ENCODE results near the gene WDR17. TPM values are rescaled to one million over a fixed set of nuclear protein-coding genes. Genes with fewer than 3 reads are reported as not detected.

WDR17 gene
- total RNA-seq, result 0.83 TPM
- long read RNA-seq, result 0 reads

DNA sequence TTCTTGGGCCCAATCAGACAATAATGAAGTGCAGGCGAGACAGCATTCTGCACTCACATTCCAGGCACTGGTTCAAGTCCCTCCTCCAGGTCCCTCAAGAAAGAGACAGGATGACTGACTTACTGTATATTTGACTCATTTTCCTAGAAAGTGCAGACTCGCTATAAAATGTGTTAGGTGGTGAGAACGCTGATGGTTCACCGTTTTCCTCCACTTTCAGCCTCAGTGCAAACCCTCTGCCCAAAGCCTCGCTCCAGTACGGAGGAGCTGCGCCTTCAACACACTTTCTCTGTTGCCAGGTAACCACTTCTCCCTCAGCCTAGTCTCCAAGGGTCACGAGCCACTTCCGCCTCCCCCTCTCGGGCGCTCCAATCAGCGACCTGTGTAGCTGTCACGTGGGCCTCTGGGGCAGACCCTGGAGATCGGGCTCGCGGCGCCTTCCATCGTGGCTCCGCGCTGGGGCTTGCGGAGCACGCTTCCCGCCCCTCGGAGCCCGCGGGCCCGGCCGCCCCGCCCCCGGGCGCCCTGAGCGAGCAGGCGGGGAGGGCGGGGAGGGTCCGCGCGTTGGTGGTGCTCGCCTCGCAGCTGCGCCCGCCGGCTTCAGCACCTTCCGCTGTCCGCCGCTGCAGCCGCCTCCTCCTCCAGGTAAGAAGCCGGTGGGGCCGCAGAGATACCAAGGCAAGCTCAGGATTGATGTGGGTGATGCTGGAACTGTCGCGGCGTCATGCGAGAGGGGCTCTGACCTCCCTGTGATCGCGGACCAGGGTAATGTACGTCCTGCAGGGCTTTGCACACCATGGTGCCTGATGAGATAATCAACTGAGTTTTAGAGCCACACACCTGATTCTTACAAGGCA is at the start of gene WDR17:
Gene WDR17, plus strand, starts transcription at position 407 of the 857 bp plus-strand sequence. CDS start 45,740 bp downstream, outside the sequence.
- peak; percentile 86 for DNase-seq (ENCODE audit: low spot score)
- intact Hi-C loops (cut with DNase I), result no loop called here

DNA sequence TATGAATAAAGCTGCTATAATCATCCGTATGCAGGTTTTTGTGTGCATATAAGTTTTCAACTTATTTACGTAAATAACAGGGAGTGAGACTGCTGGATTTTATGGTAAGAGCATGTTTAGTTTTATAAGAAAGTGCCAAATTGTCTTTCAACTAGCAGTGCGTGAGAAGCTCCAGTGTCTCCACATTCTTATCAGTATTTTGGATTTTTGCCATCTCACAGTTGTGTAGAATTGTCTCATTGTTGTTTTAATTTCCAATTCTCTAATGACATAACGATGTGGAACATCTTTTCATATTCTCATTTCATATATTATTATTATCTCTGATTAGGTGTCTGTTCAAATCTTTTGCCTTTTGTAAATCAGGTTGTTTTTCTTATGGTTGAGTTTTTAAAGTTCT is 49.0 kb upstream of the WDR17 start:
- no peak for DNase-seq (ENCODE audit: low spot score)
- intact Hi-C loops (cut with DNase I), result no loop called here

DNA sequence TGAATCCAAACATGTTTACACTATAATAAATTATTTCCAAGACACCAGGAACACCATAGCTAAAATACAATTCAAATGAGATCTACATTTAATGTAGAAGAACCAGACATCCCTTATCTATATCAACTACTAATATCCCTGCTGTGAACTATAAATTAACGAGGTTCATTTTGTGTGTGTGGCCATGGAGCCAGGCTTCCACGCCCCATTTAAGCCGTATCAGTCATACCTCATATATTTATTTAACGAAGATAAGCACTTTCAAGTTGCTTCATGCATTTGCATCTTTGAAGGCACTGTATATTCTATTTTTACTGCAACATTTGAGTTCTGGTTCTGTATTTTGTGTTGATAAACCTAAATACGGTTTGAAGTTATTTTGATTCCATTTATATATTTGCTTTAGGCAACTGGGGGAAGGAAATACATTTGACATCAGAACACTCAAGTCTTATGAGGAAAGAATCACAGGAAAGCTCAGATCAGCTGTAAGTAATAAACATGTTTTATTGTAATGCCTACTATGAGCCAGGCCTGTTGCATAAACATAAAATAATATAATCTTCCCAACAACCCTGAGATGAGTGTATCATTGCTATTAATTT is 45.1 kb upstream of the WDR17 start:
- intact Hi-C loops (cut with DNase I), result no loop called here
- DNase-seq (ENCODE audit: low spot score), result no peak

DNA sequence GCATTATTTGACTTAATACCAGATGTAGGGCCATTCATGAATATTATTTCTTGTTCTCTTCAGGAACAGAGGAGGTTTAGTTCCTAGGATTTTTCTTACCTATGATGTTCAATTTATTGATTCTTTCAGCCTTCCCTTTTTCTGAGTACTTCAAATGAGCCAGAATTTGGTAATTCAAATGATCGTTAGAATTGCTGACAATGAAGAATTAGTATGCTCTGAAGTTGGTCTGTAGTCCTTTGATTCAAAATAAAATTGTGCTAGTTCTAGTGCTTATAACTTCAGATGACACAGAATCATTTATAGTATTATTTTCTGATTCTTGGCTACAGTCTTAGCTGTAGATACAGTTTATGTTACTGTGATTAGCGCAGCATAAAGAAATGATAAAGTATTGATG is 35.2 kb upstream of the WDR17 start:
- no peak for DNase-seq (ENCODE audit: low spot score)
- intact Hi-C loops (cut with DNase I), result no loop called here

DNA sequence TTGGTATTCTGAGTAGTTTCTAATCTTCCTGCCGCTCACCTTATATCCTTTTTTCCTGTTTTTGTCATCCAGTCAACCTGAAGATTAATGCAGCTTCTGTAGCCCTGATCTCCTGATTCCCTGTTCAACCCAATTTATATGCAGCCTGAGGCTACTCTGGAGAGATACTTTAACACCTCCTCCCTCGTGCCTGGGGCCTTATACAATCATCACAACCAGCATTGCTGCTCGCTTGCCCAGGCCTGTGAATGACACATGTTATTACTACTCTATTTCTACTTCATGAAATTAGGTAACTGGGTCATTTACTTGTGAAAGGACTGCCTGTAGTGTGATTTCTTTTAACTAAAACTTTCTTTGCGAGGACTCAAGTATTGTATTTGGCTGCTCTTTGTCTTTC is 33.7 kb upstream of the WDR17 start:
- no peak for DNase-seq (ENCODE audit: low spot score)
- intact Hi-C loops (cut with DNase I), result no loop called here

DNA sequence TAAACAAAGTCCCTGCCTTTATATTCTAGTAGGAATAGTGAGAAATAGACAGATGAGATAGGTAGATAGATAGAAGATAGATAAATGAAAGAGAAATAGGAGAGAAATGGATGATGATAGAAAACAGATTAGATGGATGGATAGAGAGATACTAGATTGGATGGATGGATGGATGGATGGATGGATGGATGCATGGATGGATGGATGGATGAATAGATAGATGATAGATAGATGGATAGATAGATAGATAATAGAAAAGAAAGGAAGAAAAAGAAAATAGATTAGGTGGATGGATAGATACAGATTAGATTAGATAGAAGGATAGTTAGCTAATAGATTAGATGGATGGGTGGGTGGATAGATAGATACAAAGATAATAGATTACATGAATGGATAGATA is 33.2 kb upstream of the WDR17 start:
- intact Hi-C loops (cut with DNase I), result no loop called here

DNA sequence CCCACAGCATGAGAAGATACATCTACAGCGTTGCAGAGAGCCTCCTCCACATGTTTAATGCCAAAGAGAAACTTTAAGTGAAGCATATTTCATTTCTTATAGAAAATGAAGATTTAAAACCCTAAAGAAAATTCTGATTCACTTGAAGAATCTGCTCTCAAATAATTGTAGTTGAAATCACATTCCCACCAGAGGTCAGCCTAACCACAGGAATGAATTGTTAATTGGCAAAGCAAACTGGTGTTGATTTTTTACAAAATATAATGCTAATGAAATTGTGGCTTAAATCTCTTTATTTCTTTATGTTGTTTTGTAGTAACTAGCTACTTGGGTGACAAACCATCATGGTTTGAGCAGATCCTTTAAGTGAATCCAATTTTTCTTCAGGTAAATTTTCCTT is 31.1 kb upstream of the WDR17 start:
- intact Hi-C loops (cut with DNase I), result loop anchor here (1.0 kb wide), 1 partner anchor 307 kb away; no protein-coding TSS in a partner anchor
- DNase-seq (ENCODE audit: low spot score), result no peak

More for the DNA sequence above, 33.2 kb upstream of the WDR17 start:
- DNase-seq (ENCODE audit: low spot score), result no peak

DNA sequence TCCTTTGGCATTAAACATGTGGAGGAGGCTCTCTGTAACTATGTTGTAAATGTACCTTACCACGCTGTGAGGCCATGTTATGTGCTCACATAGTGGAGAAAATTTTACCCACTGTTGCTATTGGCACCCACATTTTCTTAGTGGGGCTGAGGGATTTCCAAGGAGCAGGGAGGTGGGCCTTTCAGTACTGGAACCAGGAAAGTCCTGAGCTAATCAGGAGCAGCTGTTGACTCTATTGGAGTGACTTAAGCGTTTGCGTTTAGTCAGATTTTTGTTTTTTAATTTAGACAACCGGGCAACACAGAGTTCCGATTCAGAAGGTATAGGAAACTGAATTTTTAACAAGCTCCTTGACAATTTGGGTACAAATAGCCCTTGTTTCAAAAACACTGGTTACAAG is 30.7 kb upstream of the WDR17 start:
- intact Hi-C loops (cut with DNase I), result loop anchor here (1.0 kb wide), 1 partner anchor 306 kb away; no protein-coding TSS in a partner anchor
- no peak for DNase-seq (ENCODE audit: low spot score)

DNA sequence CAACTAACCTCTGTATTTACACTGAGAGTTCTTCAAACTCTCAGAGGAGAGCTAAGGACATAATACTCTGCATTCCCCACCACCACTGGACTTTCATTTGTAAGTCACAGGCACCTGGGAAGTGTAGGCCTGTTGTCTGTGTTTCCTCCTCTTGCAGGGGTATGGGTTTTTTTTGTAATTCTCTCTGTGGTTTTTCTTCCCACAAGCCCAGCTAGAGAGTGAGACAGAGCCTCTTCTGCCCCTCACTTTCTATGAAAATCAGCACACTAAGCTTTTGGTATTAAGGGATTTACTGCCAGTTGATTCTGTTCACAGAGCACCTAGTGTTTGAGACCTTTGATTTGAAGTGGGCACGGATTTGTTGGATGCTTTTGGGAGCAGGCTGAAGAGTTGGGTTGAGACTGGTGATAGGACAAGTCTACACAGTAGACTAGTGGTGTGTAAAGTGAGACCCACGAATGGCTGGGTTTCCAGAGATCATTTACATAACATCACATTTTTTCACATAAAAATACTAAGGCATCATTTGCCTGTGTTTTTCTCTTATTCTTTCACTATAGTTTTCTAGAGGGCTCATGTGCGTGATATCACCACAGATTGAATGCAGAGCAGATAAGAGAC is 28.9 kb upstream of the WDR17 start:
- intact Hi-C loops (cut with DNase I), result no loop called here
- DNase-seq (ENCODE audit: low spot score), result no peak

DNA sequence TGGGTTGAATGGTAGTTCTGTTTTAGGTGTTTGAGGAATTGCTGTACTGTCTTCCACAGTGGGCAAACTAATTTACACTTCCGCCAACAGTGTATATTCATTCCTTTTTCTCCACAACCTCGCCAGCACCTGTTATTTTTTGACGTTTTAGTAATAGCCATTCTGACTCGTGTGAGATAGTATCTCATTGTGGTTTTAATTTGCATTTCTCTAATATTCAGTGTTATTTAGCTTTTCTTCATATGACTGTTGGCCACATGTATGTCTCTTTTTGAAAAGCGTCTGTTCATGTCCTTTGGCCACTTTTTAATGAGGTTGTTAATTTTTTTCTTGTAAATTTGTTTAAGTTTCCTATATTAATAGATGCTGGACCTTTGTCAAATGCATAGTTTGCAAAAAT is 26.9 kb upstream of the WDR17 start:
- intact Hi-C loops (cut with DNase I), result no loop called here
- DNase-seq (ENCODE audit: low spot score), result no peak

DNA sequence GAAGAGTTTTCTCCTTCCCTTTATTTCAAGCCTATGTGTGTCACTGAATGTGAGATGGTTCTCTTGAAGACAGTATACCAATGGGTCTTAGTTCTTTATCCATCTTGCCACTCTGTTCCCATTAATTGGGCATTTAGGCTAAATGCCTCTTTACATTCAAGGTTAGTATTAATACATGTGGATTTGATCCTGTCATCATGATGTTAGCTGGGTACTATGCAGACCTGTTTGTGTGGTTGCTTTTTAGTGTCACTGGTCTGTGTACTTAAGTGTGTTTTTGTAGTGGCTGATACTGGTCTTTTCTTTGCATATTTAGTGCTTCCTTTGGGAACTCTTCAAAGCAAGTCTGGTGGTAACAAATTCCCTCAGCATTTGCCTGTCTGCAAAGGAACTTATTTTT is 23.4 kb upstream of the WDR17 start:
- intact Hi-C loops (cut with DNase I), result no loop called here
- DNase-seq (ENCODE audit: low spot score), result no peak

DNA sequence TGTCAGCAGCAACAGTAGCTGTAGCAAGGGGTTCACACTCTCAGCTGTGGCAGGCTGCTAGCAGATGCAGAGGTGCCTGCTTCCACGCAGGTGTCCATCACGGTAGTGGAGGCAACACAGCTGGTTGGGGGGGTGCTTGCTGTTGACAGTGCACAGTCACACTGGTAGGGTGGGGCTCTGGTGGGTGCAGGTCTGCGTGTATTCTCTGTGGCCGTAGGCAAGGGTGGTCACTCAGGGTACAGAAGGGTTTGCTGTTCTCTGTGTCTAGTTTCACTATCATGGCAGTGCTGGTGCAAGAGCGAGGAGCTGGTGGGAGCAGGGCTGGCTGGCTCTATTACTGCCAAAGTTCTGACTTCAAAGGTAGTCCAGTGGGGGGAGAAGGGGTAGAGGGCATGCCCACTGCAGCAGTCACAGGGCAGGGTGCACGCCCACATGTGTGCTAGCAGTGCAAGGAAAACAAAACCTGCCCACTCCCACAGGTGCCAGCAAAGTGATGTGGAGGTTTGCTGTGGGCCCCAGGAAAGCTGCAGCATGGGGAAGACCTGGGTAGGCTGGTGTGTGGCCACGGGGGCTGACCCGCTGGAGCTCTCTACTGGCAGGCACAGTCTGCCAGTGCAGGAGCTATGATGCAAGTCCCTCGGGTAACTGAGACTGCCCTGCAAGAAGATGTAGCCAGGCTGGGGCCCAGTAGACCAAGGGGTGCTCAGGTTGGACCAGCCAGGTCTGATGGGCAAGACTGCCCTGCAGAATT is 21.6 kb upstream of the WDR17 start:
- intact Hi-C loops (cut with DNase I), result no loop called here
- no peak for DNase-seq (ENCODE audit: low spot score)

DNA sequence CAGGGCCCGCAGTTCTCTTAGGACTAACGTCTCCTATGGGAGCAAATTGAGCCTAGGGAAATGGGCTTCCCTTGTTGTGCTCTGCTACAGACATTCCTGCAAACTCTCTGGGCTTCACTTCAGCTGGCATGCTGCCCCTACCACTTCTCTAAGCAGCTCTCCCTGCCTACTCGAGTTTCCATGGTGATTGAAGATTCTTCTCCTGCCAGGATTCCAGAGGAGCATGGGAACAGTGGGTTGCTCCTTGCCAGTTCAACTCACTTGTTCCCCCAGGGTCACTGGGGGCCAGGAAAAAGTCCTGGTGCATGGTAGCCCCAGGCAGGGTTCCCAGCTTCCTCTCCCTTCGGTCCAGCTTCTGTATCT is 21.1 kb upstream of the WDR17 start:
- intact Hi-C loops (cut with DNase I), result no loop called here
- no peak for DNase-seq (ENCODE audit: low spot score)

DNA sequence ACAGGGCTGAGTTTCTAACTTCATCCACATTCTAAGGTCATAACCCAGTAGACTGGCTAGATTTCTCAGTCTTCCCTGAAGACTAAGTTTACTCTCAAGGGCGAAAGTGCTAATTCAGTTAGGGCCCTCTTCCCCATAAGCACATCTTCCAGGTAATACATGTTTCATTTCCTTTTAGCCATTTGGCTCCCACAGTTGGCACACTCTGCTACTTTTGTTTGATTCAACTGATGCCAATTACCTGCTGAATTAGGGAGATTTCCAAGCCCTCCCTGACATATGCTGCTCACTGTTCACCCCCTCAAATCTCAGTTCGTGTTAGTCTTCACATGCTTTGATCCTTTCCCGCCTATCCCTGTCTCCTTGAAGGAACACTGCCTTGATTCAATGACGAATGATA is 17.0 kb upstream of the WDR17 start:
- intact Hi-C loops (cut with DNase I), result no loop called here

DNA sequence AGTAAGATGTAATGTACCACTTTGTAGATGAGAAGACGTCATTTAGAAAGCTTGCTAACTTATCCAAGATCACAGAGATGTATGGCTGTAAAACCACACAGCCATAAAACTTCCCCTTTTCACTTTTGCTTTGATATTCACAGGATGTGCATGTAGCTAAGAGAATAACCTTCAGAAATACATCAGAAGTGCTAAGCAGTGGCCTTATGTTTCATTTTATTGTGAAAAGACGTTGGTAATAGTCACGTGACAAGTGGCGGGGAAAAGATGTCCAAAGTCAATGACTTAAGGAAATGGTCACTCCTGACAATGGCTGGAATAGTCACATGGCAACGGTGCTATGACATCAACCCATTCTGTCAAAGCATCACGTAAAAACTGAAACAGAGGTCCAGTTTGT is 12.9 kb upstream of the WDR17 start:
- DNase-seq (ENCODE audit: low spot score), result no peak
- intact Hi-C loops (cut with DNase I), result no loop called here

More for the DNA sequence above, 17.0 kb upstream of the WDR17 start:
- DNase-seq (ENCODE audit: low spot score), result no peak

DNA sequence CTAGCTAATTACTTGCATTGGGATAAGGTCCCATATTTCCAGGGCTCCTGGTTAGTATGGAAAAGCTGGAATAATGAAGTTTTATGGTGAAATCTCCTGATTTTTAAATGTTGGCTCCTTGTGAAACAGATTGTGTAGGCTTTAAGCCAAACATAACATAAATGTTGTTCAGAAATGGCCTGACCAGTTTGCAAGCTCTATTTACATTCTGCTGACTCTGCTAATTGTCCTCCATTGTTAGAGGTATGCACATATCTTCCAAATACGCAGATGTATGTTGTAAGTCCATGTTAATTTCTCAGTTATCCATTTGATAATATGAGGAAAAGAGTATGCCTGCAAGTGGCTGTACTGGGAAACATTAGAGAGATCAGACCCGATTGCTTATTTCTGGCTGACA is 11.9 kb upstream of the WDR17 start:
- no peak for DNase-seq (ENCODE audit: low spot score)
- intact Hi-C loops (cut with DNase I), result no loop called here

DNA sequence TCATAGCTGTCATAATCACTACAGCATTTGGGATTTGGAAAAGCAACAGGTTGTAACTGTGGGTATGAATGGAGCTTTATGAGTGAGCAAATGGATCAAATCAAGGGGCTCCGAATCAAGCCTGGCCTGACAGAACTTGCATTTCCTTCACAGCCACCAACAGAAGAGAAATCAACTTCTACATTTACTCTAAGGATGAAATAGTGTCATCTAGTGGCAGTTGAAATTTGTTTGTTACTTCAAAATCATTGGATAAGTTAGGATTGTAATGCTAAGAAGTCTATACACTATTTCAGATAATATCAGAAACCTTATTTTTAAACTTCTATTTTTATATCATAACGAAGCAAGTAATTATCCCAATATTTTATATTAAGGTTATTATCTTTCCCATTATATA is 10.7 kb upstream of the WDR17 start:
- intact Hi-C loops (cut with DNase I), result no loop called here
- no peak for DNase-seq (ENCODE audit: low spot score)

DNA sequence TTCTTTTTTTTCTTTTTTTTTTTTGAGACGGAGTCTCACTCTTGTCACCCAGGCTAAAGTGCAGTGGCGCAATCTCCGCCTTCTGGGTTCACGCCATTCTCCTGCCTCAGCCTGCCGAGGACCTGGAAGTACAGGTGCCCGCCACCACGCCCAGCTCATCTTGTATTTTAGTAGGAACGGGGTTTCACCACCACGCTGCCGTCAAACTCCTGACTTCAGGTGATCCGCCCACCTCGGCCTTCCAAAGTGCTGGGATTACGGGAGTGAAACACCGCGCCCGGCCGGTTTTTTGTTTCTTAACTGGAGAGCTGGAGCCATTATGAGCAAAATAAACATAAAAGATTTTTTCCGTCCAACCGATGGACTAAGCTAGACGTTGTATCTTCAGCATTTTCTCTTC is 1.9 kb upstream of the WDR17 start:
- DNase-seq (ENCODE audit: low spot score), result no peak
- intact Hi-C loops (cut with DNase I), result no loop called here

DNA sequence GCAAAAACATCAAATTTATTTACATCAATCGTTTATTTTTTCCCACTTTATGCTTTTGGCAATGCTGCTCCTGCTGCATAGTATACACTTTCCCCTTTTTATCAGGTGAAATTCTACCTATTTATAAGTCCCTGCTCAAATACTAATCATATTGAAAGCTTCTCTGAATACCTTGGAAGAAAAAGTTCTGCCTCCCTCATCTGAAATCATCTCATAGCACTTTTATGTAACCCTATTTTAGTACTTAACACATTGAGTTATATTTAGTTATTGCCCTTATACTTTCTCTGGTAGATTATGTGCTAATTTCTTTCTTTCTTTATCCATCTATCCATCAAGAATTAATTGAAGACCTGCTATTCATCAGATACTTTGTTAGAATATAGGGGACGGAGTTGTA is 1.1 kb upstream of the WDR17 start:
- no peak for DNase-seq (ENCODE audit: low spot score)
- intact Hi-C loops (cut with DNase I), result no loop called here

DNA sequence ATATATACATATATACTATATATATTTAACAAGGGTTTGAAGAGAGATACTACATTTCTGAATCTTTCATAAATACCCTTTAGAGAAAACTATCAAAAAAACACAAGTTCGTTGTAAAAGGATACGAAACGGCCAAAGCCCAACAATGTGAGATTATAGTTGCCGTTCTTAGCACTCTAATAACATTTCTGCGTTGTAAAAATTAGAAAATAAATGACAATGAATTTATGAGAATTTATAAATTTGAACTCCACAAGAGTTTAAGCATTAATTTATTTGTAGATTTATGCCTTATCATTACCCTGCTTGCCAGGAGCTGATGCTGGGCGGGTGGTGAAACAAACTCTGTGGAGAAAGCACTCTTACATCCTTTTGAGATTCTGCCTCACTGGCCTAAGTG is 1.1 kb downstream of the WDR17 start:
- no peak for DNase-seq (ENCODE audit: low spot score)
- intact Hi-C loops (cut with DNase I), result no loop called here

Measured in cardiac septum (tissue), 1 donor.